HL-60/S4 (cell line): ENCODE results near the gene CCNY.

ENCODE experiments used
- in situ Hi-C: fragments of 300-500 bp; cut with MboI; formaldehyde crosslinking; loops from 2 replicates; pipeline ENCODE4 v1.14.3; 2022; ENCODE audit warnings: low sequenced_read_pairs

The CCNY gene

GRCh38 chr10:35546824-35547225 lies 210.5 kb downstream of the CCNY start:
- in situ Hi-C loops: no loop called here

GRCh38 chr10:35552650-35553342 lies 216.5 kb downstream of the CCNY start:
- in situ Hi-C loops: no loop called here

GRCh38 chr10:35554036-35554435 lies 217.7 kb downstream of the CCNY start:
- in situ Hi-C loops: no loop called here

GRCh38 chr10:35554461-35555056 lies 218.2 kb downstream of the CCNY start:
- in situ Hi-C loops: no loop called here

GRCh38 chr10:35555962-35556930 lies 219.9 kb downstream of the CCNY start:
- in situ Hi-C loops: no loop called here

- in situ Hi-C loops: no loop called here
These were observed 222.0 kb downstream of the CCNY start for GRCh38 chr10:35558276-35558675.

GRCh38 chr10:35559416-35559815 lies 223.1 kb downstream of the CCNY start:
- in situ Hi-C loops: no loop called here

GRCh38 chr10:35561715-35562114 lies 225.4 kb downstream of the CCNY start:
- in situ Hi-C loops: no loop called here

GRCh38 chr10:35562427-35562826 lies 226.1 kb downstream of the CCNY start:
- in situ Hi-C loops: no loop called here

- in situ Hi-C loops: no loop called here
These were observed 227.1 kb downstream of the CCNY start for GRCh38 chr10:35563261-35563891.

- in situ Hi-C loops: no loop called here
These were observed 228.1 kb downstream of the CCNY start for GRCh38 chr10:35564341-35564968.

GRCh38 chr10:35565602-35566081 lies 229.3 kb downstream of the CCNY start:
- in situ Hi-C loops: no loop called here

- in situ Hi-C loops: no loop called here
These were observed 231.6 kb downstream of the CCNY start for GRCh38 chr10:35567951-35568350.

- in situ Hi-C loops: no loop called here
These were observed 232.2 kb downstream of the CCNY start for GRCh38 chr10:35568483-35569015.

- in situ Hi-C loops: no loop called here
These were observed 232.9 kb downstream of the CCNY start for GRCh38 chr10:35569111-35569707.

GRCh38 chr10:35569836-35570235 lies 233.5 kb downstream of the CCNY start:
- in situ Hi-C loops: no loop called here

- in situ Hi-C loops: no loop called here
These were observed 234.1 kb downstream of the CCNY start for GRCh38 chr10:35570397-35570796.

GRCh38 chr10:35572583-35572982 lies 236.3 kb downstream of the CCNY start:
- in situ Hi-C loops: no loop called here

- in situ Hi-C loops: no loop called here
These were observed 237.5 kb downstream of the CCNY start for GRCh38 chr10:35573796-35574195.

- in situ Hi-C loops: no loop called here
These were observed 238.6 kb downstream of the CCNY start for GRCh38 chr10:35574924-35575352.
